Activated CD8-positive, alpha-beta memory T cell treated with anti-CD3 and anti-CD28 coated beads, Interleukin-2, amount 50 U/mL, for 4 hours (primary cell): ENCODE measurements around the gene COPB2.

Source experiments
- DNase-seq: peaks from one replicate; pipeline ENCODE4 v3.0.0-alpha.2; 2020

Gene COPB2

DNA sequence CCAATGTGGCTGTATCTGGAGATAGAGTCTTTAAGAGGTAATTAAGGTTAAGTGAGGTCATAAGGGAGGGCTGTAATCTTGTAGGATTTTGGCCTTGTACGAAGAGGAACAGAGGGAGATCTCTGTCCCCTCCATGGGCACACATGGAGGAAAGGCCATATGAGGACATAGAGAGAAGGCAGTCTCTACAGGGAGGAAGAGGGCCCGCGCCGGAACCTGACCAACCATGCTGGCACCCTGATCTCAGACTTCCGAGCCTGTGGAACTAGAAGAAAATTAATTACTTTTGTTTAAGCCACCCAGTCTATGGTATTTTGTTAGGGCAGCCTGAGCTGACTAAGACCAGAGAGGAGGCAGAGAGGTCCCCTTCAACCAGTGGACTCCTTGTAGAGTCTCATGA is 63.3 kb downstream of the COPB2 start:
- no peak for DNase-seq

DNA sequence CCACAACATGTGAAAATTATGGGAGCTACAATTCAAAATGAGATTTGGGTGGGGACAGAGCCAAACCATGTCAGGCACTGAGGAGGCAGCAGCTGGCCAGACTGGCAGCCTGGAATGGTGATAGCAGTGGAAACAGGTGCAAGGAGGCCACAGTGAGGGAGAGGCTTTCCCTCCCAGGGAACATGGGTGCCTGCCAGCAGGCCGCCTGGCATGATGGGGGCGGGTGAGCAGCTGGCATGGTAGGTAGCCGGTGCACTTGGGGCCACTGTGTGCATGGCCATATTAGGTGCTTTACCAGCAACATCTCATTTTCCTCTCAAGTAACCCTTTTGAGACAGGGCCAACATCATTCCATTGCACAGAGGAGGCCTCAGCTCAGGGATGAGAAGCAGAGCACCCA is 63.9 kb downstream of the COPB2 start:
- no peak for DNase-seq

DNA sequence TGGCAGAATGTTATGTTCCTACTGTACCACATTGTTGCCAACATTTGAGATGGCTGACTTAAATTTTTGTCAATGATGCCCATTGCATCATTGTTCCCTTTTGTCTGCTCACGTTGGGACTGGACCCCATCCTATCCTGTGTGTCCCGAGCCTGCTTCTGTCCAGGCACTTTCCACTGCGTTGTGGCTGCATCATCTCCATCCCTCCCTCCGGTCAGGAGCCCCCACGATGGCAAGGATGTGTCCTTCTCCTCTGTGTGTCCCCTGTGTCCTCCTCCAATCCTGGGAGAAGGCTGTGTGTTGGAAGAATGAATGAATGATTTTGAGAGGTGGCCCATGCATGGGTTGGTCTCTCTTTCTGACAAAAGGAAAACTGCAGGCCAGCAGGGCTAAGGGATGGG is 65.0 kb downstream of the COPB2 start:
- DNase-seq = no peak

GRCh38 chr3:139323146-139323545 is 66.3 kb downstream of the COPB2 start:
- no peak for DNase-seq

- no peak for DNase-seq
These were observed 67.1 kb downstream of the COPB2 start for GRCh38 chr3:139322346-139322745.

DNA sequence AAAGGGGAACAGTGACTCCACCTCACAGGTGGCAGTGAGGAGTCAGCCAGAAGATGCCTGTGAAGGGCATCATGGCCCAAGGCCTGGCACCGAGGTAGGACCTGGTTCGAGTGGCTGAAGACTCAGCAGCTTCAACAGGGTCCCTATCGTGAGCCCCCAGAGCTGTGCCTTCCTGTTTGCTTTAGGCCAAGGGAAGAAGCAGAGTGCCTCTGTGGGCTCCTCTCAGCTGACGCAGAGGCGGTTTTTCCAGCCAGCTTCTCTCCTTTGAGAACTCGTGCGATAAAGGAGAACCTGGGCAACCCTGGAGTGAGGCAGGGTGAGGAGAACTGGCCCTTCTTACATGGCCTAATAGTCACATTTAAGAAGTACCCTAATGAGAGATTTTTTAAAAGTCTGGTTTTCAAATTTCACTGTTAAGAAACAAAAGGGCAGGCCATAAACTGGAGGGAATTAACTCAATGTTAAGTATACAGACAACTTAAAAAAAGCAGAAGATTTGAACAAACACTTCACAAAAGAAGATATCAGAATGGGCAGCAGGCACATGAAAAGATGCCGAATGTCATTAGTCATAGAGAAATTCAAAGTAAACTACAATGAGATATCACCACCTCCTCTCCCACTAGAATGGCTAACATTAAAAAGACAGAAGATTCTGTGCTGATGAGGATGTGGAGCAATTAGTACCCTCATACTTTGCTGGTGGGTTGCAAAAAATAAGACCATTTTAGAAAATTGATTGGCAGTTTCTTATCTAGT is 68.7 kb downstream of the COPB2 start:
- no peak for DNase-seq

GRCh38 chr3:139319428-139320402 is 69.7 kb downstream of the COPB2 start:
- no peak for DNase-seq

- no peak for DNase-seq
These were observed 70.6 kb downstream of the COPB2 start for GRCh38 chr3:139318826-139319225.

- DNase-seq = no peak
These were observed 71.0 kb downstream of the COPB2 start for GRCh38 chr3:139318431-139318816.

GRCh38 chr3:139317660-139318430 is 71.6 kb downstream of the COPB2 start:
- no peak for DNase-seq

DNA sequence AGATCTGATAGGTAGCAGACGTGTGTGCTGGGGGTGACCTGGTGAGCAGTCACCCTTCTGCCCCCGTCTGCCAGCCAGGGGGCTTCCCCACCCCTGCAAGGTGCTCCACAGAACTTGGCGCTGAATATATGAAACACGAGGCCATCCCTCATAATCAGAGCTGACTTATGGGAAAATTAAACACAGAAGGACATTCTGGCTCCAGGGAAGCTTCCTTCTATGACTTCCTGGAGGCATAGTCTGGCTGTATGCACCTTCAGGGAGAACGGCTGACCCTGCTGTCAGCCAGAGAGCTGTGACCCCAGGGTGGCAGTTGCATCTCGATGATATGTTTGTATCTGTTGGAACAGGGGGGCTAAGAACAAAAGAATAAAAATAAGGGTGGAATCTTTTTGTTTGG is 72.2 kb downstream of the COPB2 start:
- DNase-seq = no peak

- no peak for DNase-seq
These were observed 75.5 kb downstream of the COPB2 start for GRCh38 chr3:139313921-139314320.

GRCh38 chr3:139312959-139313358 is 76.5 kb downstream of the COPB2 start:
- no peak for DNase-seq

GRCh38 chr3:139312416-139312815 is 77.0 kb downstream of the COPB2 start:
- DNase-seq = no peak

DNA sequence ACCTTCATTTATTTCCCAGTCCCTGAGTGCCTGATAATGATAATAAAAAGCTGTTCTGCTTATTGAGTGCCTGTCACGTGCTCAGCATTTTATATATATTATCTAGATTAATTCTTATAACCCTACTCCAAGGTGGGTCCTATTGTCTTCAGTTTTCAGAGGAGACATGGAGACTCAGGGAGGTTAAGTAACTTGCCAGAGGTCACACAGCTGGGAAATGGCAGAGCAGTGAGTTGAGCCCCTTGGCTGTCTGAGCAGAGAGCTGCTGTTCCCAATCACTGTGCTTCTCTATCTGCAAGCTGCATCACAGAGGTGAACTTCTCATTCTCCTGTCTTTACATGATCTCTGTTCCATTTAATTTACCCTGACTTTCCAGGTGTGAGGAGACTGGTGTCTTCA is 77.9 kb downstream of the COPB2 start:
- DNase-seq = no peak

DNA sequence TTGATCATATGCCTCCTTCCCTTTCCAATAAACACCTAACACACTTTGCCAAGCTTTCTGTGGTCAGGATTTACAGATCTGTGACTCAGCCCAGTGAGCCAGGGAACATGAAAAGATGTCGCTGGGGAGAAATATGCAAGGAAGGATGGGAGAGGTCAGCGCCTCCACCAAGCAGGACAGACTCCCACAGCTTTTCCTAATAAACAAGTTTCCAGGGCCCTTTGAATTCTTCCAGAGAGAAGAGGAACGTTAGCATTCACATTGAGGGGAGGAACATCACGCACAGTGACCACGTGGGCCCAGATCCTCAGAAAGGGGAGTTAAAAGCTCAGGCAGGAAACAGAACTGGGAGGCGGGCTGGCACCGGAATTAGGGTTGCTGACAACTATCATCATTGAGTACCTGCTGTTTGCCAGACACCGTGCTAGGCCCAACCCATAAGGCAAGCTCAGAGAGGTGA is 78.9 kb downstream of the COPB2 start:
- no peak for DNase-seq

- no peak for DNase-seq
These were observed 79.6 kb downstream of the COPB2 start for GRCh38 chr3:139309880-139310279.

GRCh38 chr3:139309061-139309591 is 80.3 kb downstream of the COPB2 start:
- DNase-seq = no peak

- no peak for DNase-seq
These were observed 80.9 kb downstream of the COPB2 start for GRCh38 chr3:139308560-139308959.

DNA sequence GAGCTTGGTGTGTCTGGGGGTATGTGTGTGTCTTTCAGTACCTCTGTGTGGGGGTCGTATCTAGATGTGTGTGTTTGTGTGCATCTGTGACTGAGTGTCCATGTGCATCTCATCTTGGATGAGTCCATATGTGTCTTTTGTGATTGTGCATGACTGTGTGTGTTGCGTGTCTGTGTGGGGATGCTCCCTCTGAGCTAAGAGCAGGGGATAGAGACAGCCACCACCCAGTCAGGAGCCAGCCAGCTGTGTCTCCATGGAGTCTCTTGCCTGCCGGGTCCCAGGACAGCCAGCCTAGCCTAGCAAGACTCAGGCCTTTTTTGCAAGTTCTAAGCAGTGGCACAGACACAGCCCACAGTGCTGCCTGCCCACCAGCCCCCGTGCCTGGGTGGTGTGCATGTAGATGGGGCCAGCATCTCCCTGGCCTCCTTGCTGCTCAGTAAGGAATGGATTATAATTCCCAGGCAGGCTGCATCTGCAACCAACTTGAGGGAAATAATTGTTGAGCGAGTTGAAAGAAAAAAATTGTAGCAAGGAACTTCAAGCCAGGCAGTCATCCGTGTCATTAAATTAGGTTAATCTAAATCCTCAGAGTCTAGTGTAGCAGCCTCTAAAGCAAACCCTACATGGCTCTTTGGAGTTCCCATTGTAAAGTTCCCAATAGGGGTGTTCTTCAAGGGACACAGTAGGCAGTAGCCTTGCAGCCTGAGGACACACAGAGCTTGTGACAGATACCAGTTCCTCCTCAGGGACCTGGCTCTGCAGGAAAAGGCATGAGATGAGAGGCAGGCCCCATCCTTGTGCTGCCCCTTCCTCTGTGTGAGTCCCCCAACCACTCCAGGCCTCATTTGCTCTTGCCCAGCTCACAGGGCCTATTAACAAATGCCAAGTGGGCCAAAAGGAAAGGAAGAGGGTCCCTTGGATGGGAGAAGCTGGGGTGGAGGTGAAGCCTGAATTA is 81.6 kb downstream of the COPB2 start:
- no peak for DNase-seq
